H1 (cell line): Measurements from ENCODE around the gene PLAU. TPM values are rescaled to one million over a fixed set of nuclear protein-coding genes. Genes with fewer than 3 reads are reported as not detected.

ENCODE experiments used
- CTCF ChIA-PET: fragments of 300-600 bp; sonication (Branson Sonifier 250); formaldehyde crosslinking; loops from one replicate; lab custom pipeline; 2021; ENCODE audit not compliant: partially characterized antibody; lab: Charles Lee
- POLR2A ChIA-PET: fragments of 300-600 bp; sonication (Branson Sonifier 250); formaldehyde crosslinking; loops from one replicate; lab custom pipeline; 2021; ENCODE audit warnings: inconsistent platforms; ENCODE audit not compliant: partially characterized antibody; lab: Charles Lee
- DNase-seq, 2 experiments: peaks; one replicate each; pipeline versions ENCODE4 v3.0.0 to v3.0.0-alpha.2; 2010 to 2022; ENCODE audit warnings: low spot score in 2 of 2, low read depth in 1 of 2, mixed read lengths in 1 of 2
- FAIRE-seq: peaks from 2 replicates; lab custom pipeline; 2011; peaks lifted over from hg19 to GRCh38; lab: Jason Lieb, UNC
- H2AFZ ChIP-seq: 2 replicates; pipeline ENCODE4 v1.8.1; 2012; ENCODE audit warnings: low read length, inconsistent platforms
- H2AK5ac ChIP-seq: 2 replicates; pipeline ENCODE4 v1.6.1; 2013; ENCODE audit warnings: low read depth, low read length
- H2BK120ac ChIP-seq: replicated peaks from 2 replicates; pipeline ENCODE3; 2013; ENCODE audit warnings: low read depth, low read length, inconsistent platforms
- H2BK12ac ChIP-seq: 2 replicates; pipeline ENCODE4 v1.6.1; 2013; ENCODE audit warnings: low read depth, low read length
- H2BK15ac ChIP-seq: 2 replicates; pipeline ENCODE4 v1.6.1; 2013; ENCODE audit warnings: low read length
- H2BK20ac ChIP-seq: 2 replicates; pipeline ENCODE4 v1.6.1; 2013; ENCODE audit warnings: low read length
- H2BK5ac ChIP-seq: 2 replicates; pipeline ENCODE4 v1.6.1; 2013; ENCODE audit warnings: low read depth, low read length
- H3K14ac ChIP-seq: 2 replicates; pipeline ENCODE4 v1.6.1; 2013; ENCODE audit warnings: inconsistent platforms; ENCODE audit not compliant: insufficient read length
- H3K18ac ChIP-seq: 2 replicates; pipeline ENCODE4 v1.6.1; 2013; ENCODE audit warnings: low read length; ENCODE audit errors: extremely low read depth
- H3K23ac ChIP-seq: 2 replicates; pipeline ENCODE4 v1.6.1; 2013; ENCODE audit warnings: inconsistent platforms; ENCODE audit not compliant: insufficient read length
- H3K23me2 ChIP-seq: 2 replicates; pipeline ENCODE4 v1.6.1; 2013; ENCODE audit warnings: low read depth, low read length
- H3K27ac ChIP-seq: 2 replicates; pipeline ENCODE4 v1.6.1; 2011; ENCODE audit warnings: low read depth, low read length, inconsistent platforms
- H3K27me3 ChIP-seq, 4 experiments: replicated peaks in 1 of 4; 1 replicate in 1 of 4; 2 replicates in 3 of 4; pipeline versions ENCODE4 v1.6.1 to v1.8.1; 2011 to 2013; ENCODE audit warnings: low read length in 3 of 4, mild to moderate bottlenecking in 3 of 4, inconsistent platforms in 2 of 4, mixed read lengths in 2 of 4, moderate library complexity in 1 of 4; ENCODE audit not compliant: control insufficient read depth in 3 of 4, insufficient read depth in 3 of 4; ENCODE audit errors: extremely low read depth in 1 of 4
- H3K36me3 ChIP-seq, 4 experiments: 2 replicates each; pipeline versions ENCODE4 v1.6.1 to v1.8.1; 2011 to 2013; ENCODE audit warnings: mild to moderate bottlenecking in 4 of 4, low read length in 3 of 4, moderate library complexity in 2 of 4, control low read depth in 1 of 4, inconsistent platforms in 1 of 4; ENCODE audit not compliant: insufficient read depth in 4 of 4, control insufficient read depth in 2 of 4
- H3K4ac ChIP-seq: replicated peaks from 2 replicates; pipeline ENCODE3; 2013; ENCODE audit warnings: low read length, low read depth, mixed read lengths, inconsistent platforms; ENCODE audit not compliant: insufficient read length
- H3K4me1 ChIP-seq, 4 experiments: replicated peaks in 1 of 4; 1 replicate in 1 of 4; 2 replicates in 3 of 4; pipeline versions ENCODE4 v1.6.1 to v1.8.1; 2011 to 2013; ENCODE audit warnings: low read length in 3 of 4, inconsistent platforms in 2 of 4, mixed read lengths in 1 of 4; ENCODE audit not compliant: insufficient read depth in 4 of 4, control insufficient read depth in 3 of 4
- H3K4me2 ChIP-seq, 2 experiments: 2 replicates each; pipeline versions ENCODE4 v1.6.1 to v1.8.1; 2011 to 2013; ENCODE audit warnings: low read depth in 2 of 2, low read length in 2 of 2, control low read depth in 1 of 2, inconsistent platforms in 1 of 2, mild to moderate bottlenecking in 1 of 2; ENCODE audit not compliant: insufficient read depth in 1 of 2
- H3K4me3 ChIP-seq, 4 experiments: fragments of 200-600, 300-600 bp in 1 of 4; sonication (generic), shearing (Covaris generic), sonication (Bioruptor Twin) in 1 of 4; 2 replicates each; pipeline versions ENCODE4 v1.5.1 to v1.8.1; 2011 to 2016; ENCODE audit warnings: low read length in 4 of 4, low read depth in 3 of 4, control low read depth in 2 of 4, inconsistent platforms in 2 of 4, mild to moderate bottlenecking in 2 of 4, mixed read lengths in 1 of 4, moderate library complexity in 1 of 4; ENCODE audit not compliant: insufficient read depth in 2 of 4; ENCODE audit errors: extremely low read depth in 1 of 4
- H3K56ac ChIP-seq: replicated peaks from 2 replicates; pipeline ENCODE3; 2013; ENCODE audit warnings: low read depth, mild to moderate bottlenecking, mixed read lengths, low read length, inconsistent platforms; ENCODE audit not compliant: insufficient read length
- H3K79me1 ChIP-seq: 2 replicates; pipeline ENCODE4 v1.6.1; 2013; ENCODE audit warnings: low read depth, low read length, control low read depth
- H3K79me2 ChIP-seq, 2 experiments: 2 replicates each; pipeline versions ENCODE4 v1.6.1 to v1.8.1; 2012 to 2013; ENCODE audit warnings: low read length in 2 of 2, mild to moderate bottlenecking in 2 of 2, inconsistent platforms in 1 of 2; ENCODE audit not compliant: insufficient read depth in 2 of 2, control insufficient read depth in 1 of 2
- H3K9ac ChIP-seq, 4 experiments: replicated peaks in 1 of 4; 1 replicate in 1 of 4; 2 replicates in 3 of 4; pipeline versions ENCODE4 v1.6.1 to v1.8.1; 2011 to 2013; ENCODE audit warnings: low read depth in 3 of 4, low read length in 3 of 4, control low read depth in 2 of 4, mild to moderate bottlenecking in 2 of 4, moderate library complexity in 2 of 4, inconsistent platforms in 1 of 4; ENCODE audit errors: extremely low read depth in 1 of 4
- H3K9me3 ChIP-seq, 2 experiments: 2 replicates each; pipeline versions ENCODE4 v1.6.1 to v1.8.1; 2012 to 2013; ENCODE audit warnings: mild to moderate bottlenecking in 2 of 2, moderate library complexity in 2 of 2, control low read depth in 1 of 2, inconsistent platforms in 1 of 2, low read depth in 1 of 2, low read length in 1 of 2, mixed read lengths in 1 of 2; ENCODE audit not compliant: insufficient read depth in 2 of 2
- H4K20me1 ChIP-seq, 2 experiments: replicated peaks in 1 of 2; 2 replicates each; pipeline versions ENCODE3 to v1.8.1; 2011 to 2013; ENCODE audit warnings: inconsistent platforms in 2 of 2, low read length in 2 of 2, mild to moderate bottlenecking in 1 of 2; ENCODE audit not compliant: insufficient read depth in 2 of 2, control insufficient read depth in 1 of 2
- H4K5ac ChIP-seq: 2 replicates; pipeline ENCODE4 v1.6.1; 2013; ENCODE audit warnings: low read length, low read depth, mixed read lengths, inconsistent platforms; ENCODE audit not compliant: insufficient read length
- H4K8ac ChIP-seq: 2 replicates; pipeline ENCODE4 v1.8.0; 2013; ENCODE audit warnings: mild to moderate bottlenecking, moderate library complexity, low read length, inconsistent platforms; ENCODE audit not compliant: insufficient read depth; ENCODE audit errors: extremely low read depth
- H4K91ac ChIP-seq: replicated peaks from 2 replicates; pipeline ENCODE3; 2013; ENCODE audit warnings: low read length, mixed read lengths, inconsistent platforms; ENCODE audit not compliant: insufficient read length
- KDM4A ChIP-seq: IDR thresholded peaks from one replicate; pipeline ENCODE4 v1.7.1; 2012; ENCODE audit warnings: low read depth, mild to moderate bottlenecking, moderate library complexity, low read length, inconsistent platforms; ENCODE audit not compliant: severe bottlenecking
- KDM5A ChIP-seq: fragments of 200-600 bp; IDR thresholded peaks from 2 replicates; pipeline ENCODE4 v1.7.1; 2012; ENCODE audit warnings: mild to moderate bottlenecking, low read length, inconsistent platforms, mixed read lengths
- NRF1 ChIP-seq: IDR thresholded peaks from 2 replicates; pipeline ENCODE4 v1.6.1; 2011; ENCODE audit warnings: mild to moderate bottlenecking, low read depth, low read length, improper control_type of control experiment
- POLR2AphosphoS5 ChIP-seq: IDR thresholded peaks from 2 replicates; pipeline ENCODE4 v1.6.1; 2011; ENCODE audit warnings: low read depth, low read length
- TAF7 ChIP-seq: optimal IDR thresholded peaks from 2 replicates; pipeline ENCODE3; 2011; ENCODE audit warnings: low read depth, mild to moderate bottlenecking, inconsistent platforms, low read length, moderate library complexity, borderline replicate concordance
- TEAD4 ChIP-seq: IDR thresholded peaks from 2 replicates; pipeline ENCODE4 v1.6.1; 2012; ENCODE audit warnings: low read depth, low read length, inconsistent platforms, mixed read lengths
- WGBS, 2 experiments: shearing (Covaris generic) in 1 of 2; methylation state at CpG; one replicate each; pipeline versions ENCODE4 v1.1.6 to v1.1.7; 2013 to 2015; ENCODE audit warnings: low lambda C conversion rate in 2 of 2, mixed read lengths in 2 of 2, inconsistent platforms in 1 of 2, low coverage in 1 of 2, missing lambda C conversion rate in 1 of 2; ENCODE audit not compliant: insufficient replicate concordance in 2 of 2, insufficient coverage in 1 of 2, insufficient read length in 1 of 2; ENCODE audit errors: extremely low coverage in 1 of 2, missing lambda C conversion rate in 1 of 2; 5-methylcytosine and 5-hydroxymethylcytosine counted together
- polyA plus RNA-seq, 7 experiments: library from polyadenylated mRNA; depleted of rRNA in 3 of 7; stranded (reverse) in 5 of 7; unstranded in 2 of 7; fragments of >200 nt in 5 of 7; fragments of 200-250 nt in 2 of 7; gene quantifications; 1 replicate in 5 of 7; 2 replicates in 1 of 7; 4 replicates in 1 of 7; pipeline versions ENCODE4 v1.2.1 to v1.2.3, GENCODE V29; 2011 to 2013; ENCODE audit warnings: missing spikeins in 2 of 7, mixed read lengths in 2 of 7
- total RNA-seq: library from RNA; stranded (reverse); fragmentation: NEBNext Ultra II Directional; extraction: Animal tissue kit (Norgen Biotek cat#: 25700); gene quantifications from 2 replicates; pipeline ENCODE4 v1.2.1, GENCODE V29; 2021

Gene PLAU
- total and polyA plus RNA-seq, 2 of the 8 experiments (the other 6 are each of a cell fraction or from before 2014, with no cell fraction given) = 16.2 to 26.1 TPM

- Histone ChIP-seq H2BK120ac (no peak overlapping the region), H3K27ac (no peak overlapping the region), H3K4ac (no peak overlapping the region), H3K23ac (no peak overlapping the region), H4K5ac (no peak overlapping the region), H3K23me2 (no peaks in the 10 kb centered on the region), H3K79me2 (no peaks in the 10 kb centered on the region), H2BK12ac (no peak overlapping the region), H3K79me1 (no peaks in the 10 kb centered on the region), H3K27me3 (no peaks in the 10 kb centered on the region; a peak in 1 of 7 replicates), H3K18ac (no peak overlapping the region), H2AK5ac (no peak overlapping the region), H2BK5ac (no peak overlapping the region), H3K4me2 (no peak overlapping the region), H4K8ac (no peak overlapping the region), H4K91ac (no peak overlapping the region), H4K20me1 (no peaks in the 10 kb centered on the region), H2AFZ (no peak overlapping the region), H3K4me3 (no peak overlapping the region), H3K56ac (no peak overlapping the region), H3K9me3 (no peaks in the 10 kb centered on the region), H3K9ac (no peak overlapping the region), H3K4me1 (no peaks in the 10 kb centered on the region), H2BK20ac (no peak overlapping the region), H3K14ac (no peak overlapping the region), H3K36me3 (no peaks in the 10 kb centered on the region), H2BK15ac (no peak overlapping the region)
- FAIRE-seq (no peak), DNase-seq (no peak)
- ChIA-PET POLR2A (interaction anchor here (1.1 to 2.0 kb wide), 4 partner anchors 8 to 67 kb away, joined by 3 to 6 read pairs (median 4); no protein-coding TSS in a partner anchor), CTCF (interaction anchor here (0.8 to 27.0 kb wide), 5 partner anchors 13 to 181 kb away, joined by 3 to 681 read pairs (median 9); no protein-coding TSS in a partner anchor)
- 95% methylated on average over 5 of the region's 5 CpGs; no CpG with 5 or more reads in 1 of the 2 experiments for WGBS, 2 experiments
- TF ChIP-seq KDM5A (no peak), NRF1 (no peak), POLR2AphosphoS5 (no peak), KDM4A (no peak), TEAD4 (no peak), TAF7 (no peak)
Measured at GRCh38 chr10:73900064-73900463, 10.9 kb upstream of the PLAU start.
